IPS DF 6.9 (cell line): ENCODE data around the gene C5.

Source experiments
- DNase-seq: peaks from one replicate; pipeline ENCODE4 v3.0.0-alpha.2; 2013; ENCODE audit warnings: low read depth, low spot score
- H3K27ac ChIP-seq: one replicate; pipeline ENCODE4 v1.5.1; 2013; ENCODE audit warnings: low read length, control low read depth
- H3K27me3 ChIP-seq: 2 replicates; pipeline ENCODE4 v1.6.1; 2013; ENCODE audit warnings: mild to moderate bottlenecking, low read length; ENCODE audit not compliant: control insufficient read depth, insufficient read depth
- H3K36me3 ChIP-seq: 2 replicates; pipeline ENCODE4 v1.6.1; 2013; ENCODE audit warnings: low read length; ENCODE audit not compliant: control insufficient read depth, insufficient read depth
- H3K4me1 ChIP-seq: 2 replicates; pipeline ENCODE4 v1.6.1; 2013; ENCODE audit warnings: low read length; ENCODE audit not compliant: control insufficient read depth, insufficient read depth
- H3K4me3 ChIP-seq: 2 replicates; pipeline ENCODE4 v1.5.1; 2013; ENCODE audit warnings: mild to moderate bottlenecking, low read length
- H3K9me3 ChIP-seq: 2 replicates; pipeline ENCODE4 v1.6.1; 2013; ENCODE audit warnings: low read length, inconsistent platforms; ENCODE audit not compliant: control insufficient read depth, insufficient read depth
- WGBS: extraction: QIAGEN DNeasy Blood & Tissue Kit; methylation state at CpG from one replicate; pipeline ENCODE4 v1.1.7; 2013; ENCODE audit warnings: mixed read lengths, missing lambda C conversion rate; ENCODE audit not compliant: insufficient read length, insufficient coverage; 5-methylcytosine and 5-hydroxymethylcytosine counted together

The C5 gene

DNA sequence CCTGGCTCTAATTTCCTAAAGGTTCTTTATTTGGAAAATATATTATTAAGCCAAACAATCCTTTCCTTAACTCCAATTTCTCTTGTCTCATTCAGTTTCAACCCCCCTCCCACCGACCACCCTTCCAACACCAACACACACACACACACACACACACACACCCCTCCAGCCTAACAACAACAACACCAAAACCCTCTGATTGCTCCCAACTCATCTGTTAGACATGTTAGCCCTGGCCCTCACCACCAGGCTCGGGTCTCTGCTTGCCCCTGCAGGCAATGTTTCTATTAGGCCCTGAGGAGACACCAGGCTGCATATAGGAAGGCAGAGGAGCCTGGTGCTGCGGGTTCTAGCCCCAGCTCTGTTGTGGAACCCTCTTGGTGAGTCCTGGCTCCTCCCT, 105.1 kb downstream of the C5 start:
- WGBS: 100% methylated on average over 1 of the region's 3 CpGs
- Histone ChIP-seq H3K4me3 (no peak overlapping the region), H3K4me1 (peaks cover 3% of the 10 kb centered on the region; the same call in 1 of the 2 replicates), H3K9me3 (no peaks in the 10 kb centered on the region), H3K27me3 (no peaks in the 10 kb centered on the region), H3K27ac (no peak overlapping the region), H3K36me3 (no peaks in the 10 kb centered on the region)
- no peak for DNase-seq

- Histone ChIP-seq H3K9me3 (no peaks in the 10 kb centered on the region), H3K36me3 (no peaks in the 10 kb centered on the region), H3K27ac (no peak overlapping the region), H3K4me1 (peaks cover 3% of the 10 kb centered on the region; the same call in 1 of the 2 replicates), H3K27me3 (no peaks in the 10 kb centered on the region), H3K4me3 (no peak overlapping the region)
- no CpG with 5 or more reads among the region's 4 CpGs for WGBS
- DNase-seq: no peak
Observed at GRCh38 chr9:120944434-120944843, 105.6 kb downstream of the C5 start.

GRCh38 chr9:120942186-120943001, 107.7 kb downstream of the C5 start:
- Histone ChIP-seq H3K4me1 (peaks cover 3% of the 10 kb centered on the region; the same call in 1 of the 2 replicates), H3K9me3 (no peaks in the 10 kb centered on the region), H3K36me3 (no peaks in the 10 kb centered on the region), H3K27ac (no peak overlapping the region), H3K4me3 (no peak overlapping the region), H3K27me3 (no peaks in the 10 kb centered on the region)
- WGBS: no CpG with 5 or more reads among the region's 8 CpGs
- DNase-seq: no peak

DNA sequence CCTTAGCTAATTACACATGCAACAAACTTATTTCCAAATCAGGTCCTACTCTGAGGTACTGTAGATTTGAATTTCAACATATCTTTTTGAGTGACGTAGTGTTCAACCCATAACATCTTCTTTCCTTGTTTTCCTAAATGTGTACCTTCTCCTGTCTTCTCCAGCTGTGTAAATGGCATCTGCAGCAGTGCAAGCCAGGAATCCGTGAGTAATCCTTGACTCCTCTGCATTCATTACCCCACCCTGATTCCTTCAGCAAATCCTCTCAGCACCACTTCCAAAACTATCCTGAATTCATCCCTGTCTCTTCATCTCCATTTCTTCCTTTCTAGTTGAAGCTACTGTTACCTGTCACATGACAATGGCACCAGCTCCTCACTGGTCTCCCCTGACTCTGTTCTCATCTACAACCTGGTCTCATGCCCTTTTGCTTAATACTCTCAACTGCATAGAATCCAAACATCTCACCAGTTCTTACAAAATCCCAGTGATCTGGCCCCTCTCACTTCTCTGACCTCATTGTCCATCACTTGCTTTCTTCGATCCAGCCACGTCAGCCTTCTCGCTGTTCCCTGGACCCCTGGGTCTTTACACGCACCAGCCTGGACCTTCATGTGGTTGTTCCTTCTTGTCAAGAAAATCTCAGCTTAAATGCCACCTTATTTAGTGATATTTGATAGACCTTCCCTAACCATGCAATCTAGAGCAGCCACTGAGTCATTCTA, 108.9 kb downstream of the C5 start:
- no peaks in the 10 kb centered on the region for H3K9me3 ChIP-seq
- H3K4me1 ChIP-seq: peaks cover 3% of the 10 kb centered on the region; the same call in 1 of the 2 replicates
- H3K27ac ChIP-seq: no peak overlapping the region
- no peak overlapping the region for H3K4me3 ChIP-seq
- no CpG with 5 or more reads among the region's 6 CpGs for WGBS
- no peak for DNase-seq
- no peaks in the 10 kb centered on the region for H3K27me3 ChIP-seq
- no peaks in the 10 kb centered on the region for H3K36me3 ChIP-seq

DNA sequence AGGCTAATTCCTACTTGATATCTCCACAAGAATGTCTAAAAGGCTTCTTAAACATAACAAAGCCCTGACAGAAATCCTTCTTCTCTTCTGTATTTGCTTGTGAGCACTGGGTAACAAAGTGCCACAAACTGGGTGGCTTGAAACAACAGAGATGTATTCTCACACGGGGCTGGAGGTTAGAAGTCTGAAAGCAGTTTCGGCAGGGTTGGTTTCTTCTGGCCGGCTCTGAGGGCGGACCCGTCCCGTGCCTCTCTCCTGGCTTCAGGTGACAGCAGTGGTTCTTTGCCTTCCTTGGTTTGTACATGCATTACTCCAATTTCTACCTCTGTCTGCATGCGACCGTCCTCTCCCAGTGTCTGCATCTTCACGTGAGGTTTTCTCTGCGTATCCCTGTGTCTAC, 109.5 kb downstream of the C5 start:
- Histone ChIP-seq H3K27ac (no peak overlapping the region), H3K4me1 (peaks cover 3% of the 10 kb centered on the region; the same call in 1 of the 2 replicates), H3K4me3 (no peak overlapping the region), H3K9me3 (no peaks in the 10 kb centered on the region), H3K27me3 (no peaks in the 10 kb centered on the region), H3K36me3 (no peaks in the 10 kb centered on the region)
- WGBS: no CpG with 5 or more reads among the region's 10 CpGs
- DNase-seq: no peak

- no CpG with 5 or more reads among the region's 3 CpGs for WGBS
- Histone ChIP-seq H3K27ac (no peak overlapping the region), H3K36me3 (no peaks in the 10 kb centered on the region), H3K4me3 (no peak overlapping the region), H3K27me3 (no peaks in the 10 kb centered on the region), H3K4me1 (peaks cover 3% of the 10 kb centered on the region; the same call in 1 of the 2 replicates), H3K9me3 (no peaks in the 10 kb centered on the region)
- no peak for DNase-seq
Observed at GRCh38 chr9:120938851-120939250, 111.2 kb downstream of the C5 start.

GRCh38 chr9:120937596-120937995, 112.5 kb downstream of the C5 start:
- WGBS: no CpG with 5 or more reads among the region's 1 CpG
- Histone ChIP-seq H3K4me3 (no peak overlapping the region), H3K4me1 (peaks cover 2% of the 10 kb centered on the region; the same call in 1 of the 2 replicates), H3K36me3 (no peaks in the 10 kb centered on the region), H3K27ac (no peak overlapping the region), H3K9me3 (no peaks in the 10 kb centered on the region), H3K27me3 (no peaks in the 10 kb centered on the region)
- DNase-seq: no peak

GRCh38 chr9:120937127-120937526, 112.9 kb downstream of the C5 start:
- Histone ChIP-seq H3K9me3 (no peaks in the 10 kb centered on the region), H3K4me3 (no peak overlapping the region), H3K27me3 (no peaks in the 10 kb centered on the region), H3K27ac (no peak overlapping the region), H3K36me3 (no peaks in the 10 kb centered on the region), H3K4me1 (no peaks in the 10 kb centered on the region)
- DNase-seq: no peak
- WGBS: no CpG with 5 or more reads among the region's 1 CpG

GRCh38 chr9:120936764-120937122, 113.3 kb downstream of the C5 start:
- Histone ChIP-seq H3K36me3 (no peaks in the 10 kb centered on the region), H3K4me1 (no peaks in the 10 kb centered on the region), H3K4me3 (no peak overlapping the region), H3K27me3 (no peaks in the 10 kb centered on the region), H3K9me3 (no peaks in the 10 kb centered on the region), H3K27ac (no peak overlapping the region)
- DNase-seq: no peak
- WGBS: no CpG with 5 or more reads among the region's 2 CpGs

- no peaks in the 10 kb centered on the region for H3K9me3 ChIP-seq
- H3K4me3 ChIP-seq: no peak overlapping the region
- H3K27me3 ChIP-seq: no peaks in the 10 kb centered on the region
- WGBS: no CpG with 5 or more reads among the region's 10 CpGs
- H3K36me3 ChIP-seq: no peaks in the 10 kb centered on the region
- DNase-seq: peak; percentile 67
- no peaks in the 10 kb centered on the region for H3K4me1 ChIP-seq
- H3K27ac ChIP-seq: no peak overlapping the region
Observed at GRCh38 chr9:120936011-120936763, 113.9 kb downstream of the C5 start.
